HG03521 (cell line): ENCODE data around the gene TMEM62.
"Not testable (repeated sequence)": the region's sequence is repeated elsewhere in the genome, so short reads cannot be mapped to it uniquely, and the experiment has no call there.

Source experiments
- ATAC-seq: cut with Tn5 transposase; IDR thresholded peaks from one replicate; pipeline ENCODE4 v1.9.1; 2021; ENCODE audit warnings: mild to moderate bottlenecking, moderate library complexity; ENCODE audit not compliant: unreplicated experiment

The TMEM62 gene

DNA sequence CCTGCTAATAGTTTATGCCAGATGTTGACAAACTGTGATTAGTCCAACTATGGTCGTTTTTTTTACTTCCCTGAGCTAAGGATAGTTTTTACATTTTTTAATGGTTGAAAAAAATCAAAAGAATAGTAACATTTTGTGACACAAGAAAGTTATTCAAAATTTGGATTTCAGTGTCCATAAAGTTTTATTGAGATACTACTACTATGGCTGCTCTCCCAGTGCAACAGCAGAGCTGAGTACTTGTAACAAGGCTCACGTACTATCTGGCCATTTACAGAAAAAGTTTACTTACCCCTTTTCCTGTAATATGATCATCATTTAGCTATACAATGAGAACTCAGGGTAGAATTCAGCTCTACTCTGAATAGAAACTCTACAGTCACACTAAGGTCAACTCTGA is 11.5 kb upstream of the TMEM62 start:
- no peak for ATAC-seq

DNA sequence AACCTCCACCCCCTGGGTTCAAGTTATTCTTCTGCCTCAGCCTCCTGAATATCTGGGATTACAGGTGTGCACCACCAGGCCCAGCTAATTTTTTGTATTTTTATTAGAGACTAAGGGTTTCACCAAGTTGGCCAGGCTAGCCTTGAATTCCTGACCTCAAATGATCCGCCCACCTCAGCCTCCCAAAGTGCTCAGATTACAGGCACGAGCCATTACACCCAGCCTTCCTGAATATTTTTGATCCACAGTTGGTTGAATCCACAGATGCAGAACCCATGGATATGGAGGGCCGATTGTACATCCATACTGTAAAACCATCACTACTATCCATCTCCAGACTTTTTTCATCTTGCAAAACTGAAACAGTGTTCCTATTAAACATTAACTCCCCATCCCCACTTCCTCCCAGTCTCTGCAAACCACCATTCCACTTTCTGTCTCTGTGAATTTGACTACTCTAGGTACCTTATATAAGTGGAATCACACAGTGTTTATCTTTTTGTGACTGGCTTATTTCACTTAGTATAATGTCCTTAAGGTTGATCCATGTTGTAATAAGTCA is 8.2 kb upstream of the TMEM62 start:
- no peak for ATAC-seq

DNA sequence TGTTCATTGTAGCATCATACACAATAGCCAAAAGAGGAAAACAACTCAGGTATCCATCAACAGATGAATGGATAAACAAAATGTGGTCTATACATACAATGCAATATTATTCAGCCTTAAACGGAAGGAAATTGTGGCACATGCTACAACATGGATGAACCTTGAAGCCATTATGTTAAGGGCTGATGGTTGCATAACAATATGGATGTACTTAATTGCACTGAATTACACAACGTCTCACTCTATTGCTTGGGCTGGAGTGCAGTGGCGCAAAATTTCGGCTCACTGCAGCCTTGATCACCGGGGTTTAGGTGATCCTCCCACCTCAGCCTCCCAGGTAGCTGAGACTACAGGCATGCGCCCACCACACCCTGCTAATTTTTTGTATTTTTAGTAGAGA is 7.0 kb upstream of the TMEM62 start:
- ATAC-seq: no peak

DNA sequence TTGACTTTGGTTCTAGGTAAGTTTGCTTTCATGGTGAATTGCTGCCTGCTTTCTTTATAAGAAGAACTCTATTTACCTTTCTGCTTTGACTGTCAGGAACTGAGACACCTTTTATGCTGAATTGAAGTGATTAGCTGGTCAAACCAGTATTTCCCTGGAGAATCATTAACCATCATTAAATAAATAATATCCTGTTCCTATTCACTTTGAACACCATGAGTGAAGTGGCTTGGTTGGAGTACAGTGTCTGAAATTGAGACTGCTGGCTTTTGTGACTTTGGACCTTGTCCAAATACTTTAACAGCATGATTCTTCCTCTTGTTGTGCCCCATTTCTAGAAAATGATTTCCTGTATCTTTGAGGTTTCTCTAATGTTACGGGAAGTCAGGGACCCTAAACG is 5.6 kb upstream of the TMEM62 start:
- no peak for ATAC-seq

DNA sequence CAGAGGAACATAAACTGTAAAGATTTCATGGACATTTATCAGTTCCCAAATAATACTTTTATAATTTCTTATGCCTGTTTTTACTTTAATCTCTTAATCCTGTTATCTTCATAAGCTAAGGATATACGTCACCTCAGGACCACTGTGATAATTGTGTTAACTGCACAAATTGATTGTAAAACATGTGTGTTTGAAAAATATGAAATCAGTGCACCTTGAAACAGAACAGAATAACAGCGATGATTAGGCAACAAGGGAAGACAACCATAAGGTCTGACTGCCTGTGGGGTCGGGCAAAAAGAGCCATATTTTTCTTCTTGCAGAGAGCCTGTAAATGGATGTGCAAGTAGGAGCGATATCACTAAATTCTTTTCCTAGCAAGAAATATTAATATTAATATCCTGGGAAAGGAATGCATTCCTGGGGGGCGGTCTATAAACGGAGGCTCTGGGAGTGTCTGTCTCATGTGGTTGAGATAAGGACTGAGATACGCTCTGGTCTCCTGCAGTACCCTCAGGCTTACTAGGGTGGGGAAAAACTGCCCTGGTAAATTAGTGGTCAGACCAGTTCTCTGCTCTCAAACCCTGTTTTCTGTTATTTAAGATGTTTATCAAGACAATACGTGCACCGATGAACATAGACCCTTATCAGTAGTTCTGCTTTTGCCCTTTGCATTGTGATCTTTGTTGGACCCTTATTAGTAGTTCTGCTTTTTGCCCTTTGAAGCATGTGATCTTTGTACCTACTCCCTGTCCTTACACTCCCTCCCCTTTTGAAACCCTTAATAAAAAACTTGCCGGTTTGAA is 5.0 kb upstream of the TMEM62 start:
- not testable (repeated sequence) for ATAC-seq

DNA sequence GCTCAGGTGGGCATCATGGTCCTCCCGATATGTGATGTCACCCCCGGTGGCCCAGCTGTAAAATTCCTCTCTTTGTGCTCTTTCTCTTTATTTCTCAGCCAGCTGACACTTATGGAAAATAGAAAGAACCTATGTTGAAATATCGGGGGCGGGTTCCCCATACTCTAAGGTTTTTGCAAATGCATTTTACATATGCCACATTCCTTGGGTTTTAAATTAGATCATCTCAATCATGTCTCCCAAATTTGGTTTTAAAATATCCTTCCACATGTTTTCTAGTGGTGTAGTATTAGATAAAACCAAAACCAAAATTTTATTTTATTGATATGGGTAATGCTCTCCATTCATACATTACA is 4.4 kb upstream of the TMEM62 start:
- ATAC-seq: no peak

DNA sequence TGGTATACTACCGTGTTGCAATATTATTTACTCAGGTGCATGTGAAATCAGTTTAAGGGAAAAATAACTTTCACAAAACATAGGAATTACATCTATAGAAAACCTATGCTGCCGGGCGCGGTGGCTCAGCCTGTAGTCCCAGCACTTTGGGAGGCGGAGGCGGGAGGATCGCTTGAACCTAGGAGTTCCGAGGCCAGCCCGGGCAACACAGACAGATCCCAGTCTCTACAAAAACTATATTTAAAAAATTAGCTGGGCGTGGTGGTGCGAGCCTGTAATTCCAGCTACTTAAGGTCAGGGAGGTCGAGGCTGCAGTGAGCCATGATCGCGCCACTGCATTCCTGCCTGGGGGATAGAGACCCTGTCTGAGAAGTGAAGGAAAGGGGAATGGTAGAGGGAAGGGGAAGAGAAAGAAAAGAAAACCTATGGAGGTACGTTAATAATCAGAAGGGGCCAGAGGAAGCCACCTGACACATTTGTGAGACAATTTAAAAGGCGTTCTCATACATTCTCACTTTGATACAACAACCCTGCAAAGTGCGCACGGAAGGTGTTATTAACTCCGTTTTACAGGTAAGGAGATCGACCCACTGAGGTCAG is 456 bp upstream of the TMEM62 start:
- no peak for ATAC-seq

DNA sequence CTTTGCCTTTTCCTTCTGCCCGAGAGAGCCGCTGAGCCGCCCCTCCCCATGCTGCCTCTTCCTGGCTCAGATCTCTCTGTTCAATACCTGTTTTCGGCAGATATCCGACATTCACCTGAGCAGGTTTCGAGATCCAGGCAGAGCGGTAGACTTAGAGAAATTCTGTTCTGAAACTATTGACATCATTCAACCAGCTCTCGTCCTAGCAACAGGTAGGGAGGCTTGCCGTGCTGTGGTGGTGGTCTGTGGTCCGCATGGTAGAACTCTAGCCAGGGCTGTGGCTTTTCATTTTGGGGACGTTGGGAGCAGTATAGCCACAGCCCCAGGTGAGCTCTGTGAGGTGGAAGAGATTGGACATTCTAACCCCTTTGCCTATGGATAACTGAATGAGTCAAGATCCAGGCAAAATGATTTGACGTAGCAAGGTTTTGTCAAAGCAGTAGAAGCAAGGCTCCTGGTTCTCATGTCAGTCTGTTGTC is 810 bp downstream of the TMEM62 start:
- peak; percentile 6 for ATAC-seq

DNA sequence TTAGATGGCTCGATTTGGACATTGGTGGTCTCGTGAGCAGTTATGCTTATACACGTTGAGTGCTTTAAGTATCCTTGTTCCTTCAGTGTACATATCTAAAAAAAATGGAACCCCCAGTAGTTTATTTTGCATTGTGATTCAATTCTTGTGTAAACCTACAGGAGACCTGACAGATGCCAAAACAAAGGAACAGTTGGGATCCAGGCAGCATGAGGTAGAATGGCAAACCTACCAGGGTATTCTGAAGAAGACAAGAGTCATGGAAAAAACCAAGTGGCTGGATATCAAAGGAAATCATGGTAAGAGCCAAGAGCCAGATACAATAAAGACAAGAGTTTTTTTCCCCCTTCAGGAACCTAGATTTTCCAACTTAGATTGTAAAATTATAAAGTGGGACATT is 2.0 kb downstream of the TMEM62 start:
- ATAC-seq: no peak

DNA sequence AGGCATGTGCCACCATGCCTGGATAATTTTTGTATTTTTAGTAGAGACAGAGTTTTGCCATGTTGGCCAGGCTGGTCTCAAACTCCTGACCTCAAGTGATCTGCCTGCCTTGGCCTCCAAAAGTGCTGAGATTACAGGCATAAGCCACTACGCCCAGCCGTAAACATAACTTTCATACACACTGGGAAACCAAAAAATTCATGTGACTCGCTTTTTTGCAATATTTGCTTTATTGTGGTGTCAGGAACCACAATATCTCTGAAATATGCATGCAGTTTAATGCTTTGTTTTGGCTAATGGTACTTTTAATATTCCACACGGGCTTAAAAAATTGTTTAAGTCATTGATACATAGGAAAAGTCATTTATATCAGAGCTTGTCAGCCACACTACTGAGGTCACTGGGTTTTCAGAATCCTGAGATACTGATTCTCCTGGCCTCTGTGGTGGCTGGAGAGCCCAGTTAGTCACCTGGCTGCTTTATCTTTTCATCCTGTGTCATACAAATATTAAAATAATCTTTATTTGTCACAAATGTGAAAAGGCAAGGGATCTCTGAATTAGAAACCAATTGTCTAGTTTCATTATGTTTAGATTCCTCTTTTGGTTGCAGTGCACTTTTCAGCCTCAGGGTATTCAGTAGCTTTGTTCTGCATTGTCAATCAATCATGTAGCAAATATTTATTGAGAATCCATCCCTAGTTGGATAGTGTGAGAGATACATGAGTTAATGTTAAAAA is 10.0 kb downstream of the TMEM62 start:
- no peak for ATAC-seq

DNA sequence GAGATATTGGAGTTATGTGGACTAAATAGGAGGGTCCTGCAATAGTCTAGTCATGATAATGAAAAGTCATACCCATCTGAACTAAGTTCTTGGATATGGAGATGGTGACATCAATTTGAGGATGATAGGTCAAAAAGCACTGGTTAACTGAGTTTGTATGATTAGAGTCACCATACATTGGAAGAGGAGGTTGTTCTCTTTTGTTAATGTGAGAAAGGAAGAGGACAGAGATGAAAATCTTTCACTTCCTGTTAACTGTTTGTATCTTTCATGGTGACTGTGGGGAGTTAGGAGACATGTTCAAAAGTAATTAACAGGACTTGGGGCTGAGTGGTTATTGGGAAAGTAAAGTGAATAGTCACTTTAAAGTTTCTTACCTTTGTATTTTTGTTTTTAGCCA is 11.1 kb downstream of the TMEM62 start:
- ATAC-seq: no peak

DNA sequence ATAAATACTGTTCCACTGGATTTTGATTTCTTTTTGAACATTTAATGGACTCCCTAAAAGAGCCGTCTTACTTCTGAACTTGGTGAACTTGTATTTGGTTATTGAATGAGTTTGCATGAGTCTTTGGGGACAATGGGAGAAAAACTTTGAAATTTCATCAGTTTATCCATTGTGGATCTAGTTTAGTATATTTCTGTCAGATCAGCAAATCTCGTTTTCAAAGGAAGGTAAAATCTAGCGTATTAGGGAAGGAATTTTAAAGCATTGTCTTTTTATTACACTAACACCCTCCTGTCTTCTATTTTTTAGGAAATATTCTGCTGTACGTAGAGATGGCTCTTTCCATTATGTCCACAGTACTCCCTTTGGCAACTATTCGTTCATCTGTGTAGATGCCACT is 12.8 kb downstream of the TMEM62 start:
- no peak for ATAC-seq

DNA sequence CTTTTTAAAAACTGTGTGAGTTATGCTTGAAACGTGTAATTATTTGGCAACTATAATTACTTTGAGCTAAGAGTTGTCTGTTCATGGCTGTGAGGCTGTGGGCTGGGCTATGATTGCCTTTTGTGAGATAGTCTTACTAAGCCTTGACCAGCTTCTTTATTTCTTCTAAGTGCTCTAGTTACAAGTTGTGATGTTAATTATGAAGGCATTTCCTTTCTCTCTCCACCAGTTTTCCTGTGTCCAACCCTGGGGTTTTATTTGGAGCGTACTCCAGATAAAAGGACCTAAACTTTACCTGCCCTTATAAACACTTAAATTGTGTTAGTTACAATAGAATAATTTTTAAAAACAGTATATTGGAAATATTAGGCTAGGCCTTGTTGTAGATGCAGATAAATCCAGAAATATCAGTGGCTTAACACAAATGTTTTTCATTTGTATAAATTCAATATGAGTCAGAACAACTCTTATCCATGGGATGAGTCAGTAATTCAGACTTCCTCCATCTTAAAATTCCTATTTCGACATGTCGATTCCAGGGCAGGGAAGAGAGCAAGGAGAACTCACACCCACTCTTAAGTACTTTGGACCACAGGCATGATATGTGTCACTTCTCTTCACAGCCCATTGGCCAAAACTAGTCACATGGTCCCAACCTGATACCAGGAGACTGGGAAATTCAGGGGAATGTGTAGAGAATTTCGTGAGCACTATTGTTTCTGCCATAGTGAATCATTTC is 17.0 kb downstream of the TMEM62 start:
- no peak for ATAC-seq

DNA sequence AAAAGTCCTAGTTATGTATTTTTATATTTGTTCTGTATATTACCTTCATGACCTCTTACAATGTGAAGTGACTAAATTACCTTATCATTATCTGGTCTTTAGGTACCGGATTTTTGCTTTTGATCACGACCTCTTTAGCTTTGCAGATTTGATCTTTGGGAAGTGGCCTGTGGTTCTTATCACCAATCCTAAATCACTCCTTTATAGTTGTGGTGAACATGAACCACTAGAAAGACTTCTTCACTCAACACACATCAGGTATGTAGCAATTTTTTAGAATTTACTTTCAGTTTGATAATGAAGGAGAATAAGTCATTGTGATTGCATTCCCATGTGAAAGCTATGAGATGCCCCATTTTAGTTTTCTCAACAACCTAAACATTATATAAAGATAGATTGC is 18.3 kb downstream of the TMEM62 start:
- no peak for ATAC-seq

DNA sequence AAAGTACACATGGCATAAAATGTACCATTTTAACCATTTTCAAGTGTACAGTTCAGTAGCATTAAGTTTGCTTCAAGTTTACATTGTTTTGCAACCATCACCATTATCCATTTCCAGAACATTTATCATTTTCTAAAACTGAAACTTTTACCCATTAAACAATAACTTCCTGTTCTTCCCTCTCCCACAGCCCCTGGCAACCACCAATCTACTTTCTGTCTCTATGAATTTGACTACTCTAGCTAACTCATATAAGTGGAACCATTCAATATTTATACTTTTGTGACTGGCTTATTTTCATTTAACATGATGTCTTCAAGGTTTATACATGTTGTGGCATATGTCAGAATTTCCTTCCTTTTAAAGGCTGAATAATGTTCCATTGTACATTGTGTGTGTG is 19.9 kb downstream of the TMEM62 start:
- no peak for ATAC-seq

DNA sequence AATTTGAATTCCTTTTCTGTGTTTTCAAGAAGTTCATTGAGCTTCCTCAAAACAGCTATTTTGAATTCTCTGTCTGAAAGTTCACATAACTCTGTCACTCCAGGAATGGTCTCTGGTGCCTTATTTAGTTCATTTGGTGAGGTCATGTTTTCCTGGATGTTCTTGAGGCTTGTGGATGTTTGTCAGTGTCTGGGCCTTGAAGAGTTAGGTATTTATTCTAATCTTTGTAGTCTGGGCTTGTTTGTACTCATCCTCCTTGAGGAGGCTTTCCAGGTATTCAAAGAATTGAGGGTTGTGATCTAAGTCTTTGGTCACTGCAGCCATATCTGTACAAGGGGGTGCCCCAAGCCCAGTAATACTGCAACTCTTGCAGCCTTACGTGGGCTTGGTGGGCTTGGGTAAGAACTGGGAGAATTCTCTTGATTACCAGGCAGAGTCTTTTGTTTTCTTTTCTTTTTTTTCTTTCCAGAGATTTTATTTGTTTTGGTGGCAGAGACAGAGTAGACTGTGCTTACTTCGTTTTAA is 32.5 kb downstream of the TMEM62 start:
- no peak for ATAC-seq

DNA sequence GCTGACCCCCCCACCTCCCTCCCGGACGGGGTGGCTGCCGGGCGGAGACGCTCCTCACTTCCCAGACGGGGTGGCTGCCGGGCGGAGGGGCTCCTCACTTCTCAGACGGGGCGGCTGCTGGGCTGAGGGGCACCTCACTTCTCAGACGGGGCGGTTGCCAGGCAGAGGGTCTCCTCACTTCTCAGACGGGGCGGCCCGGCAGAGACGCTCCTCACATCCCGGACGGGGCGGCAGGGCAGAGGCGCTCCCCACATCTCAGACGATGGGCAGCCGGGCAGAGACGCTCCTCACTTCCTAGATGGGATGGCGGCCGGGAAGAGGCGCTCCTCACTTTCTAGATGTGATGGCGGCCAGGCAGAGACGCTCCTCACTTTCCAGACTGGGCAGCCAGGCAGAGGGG is 33.9 kb downstream of the TMEM62 start:
- ATAC-seq: not testable (repeated sequence)

DNA sequence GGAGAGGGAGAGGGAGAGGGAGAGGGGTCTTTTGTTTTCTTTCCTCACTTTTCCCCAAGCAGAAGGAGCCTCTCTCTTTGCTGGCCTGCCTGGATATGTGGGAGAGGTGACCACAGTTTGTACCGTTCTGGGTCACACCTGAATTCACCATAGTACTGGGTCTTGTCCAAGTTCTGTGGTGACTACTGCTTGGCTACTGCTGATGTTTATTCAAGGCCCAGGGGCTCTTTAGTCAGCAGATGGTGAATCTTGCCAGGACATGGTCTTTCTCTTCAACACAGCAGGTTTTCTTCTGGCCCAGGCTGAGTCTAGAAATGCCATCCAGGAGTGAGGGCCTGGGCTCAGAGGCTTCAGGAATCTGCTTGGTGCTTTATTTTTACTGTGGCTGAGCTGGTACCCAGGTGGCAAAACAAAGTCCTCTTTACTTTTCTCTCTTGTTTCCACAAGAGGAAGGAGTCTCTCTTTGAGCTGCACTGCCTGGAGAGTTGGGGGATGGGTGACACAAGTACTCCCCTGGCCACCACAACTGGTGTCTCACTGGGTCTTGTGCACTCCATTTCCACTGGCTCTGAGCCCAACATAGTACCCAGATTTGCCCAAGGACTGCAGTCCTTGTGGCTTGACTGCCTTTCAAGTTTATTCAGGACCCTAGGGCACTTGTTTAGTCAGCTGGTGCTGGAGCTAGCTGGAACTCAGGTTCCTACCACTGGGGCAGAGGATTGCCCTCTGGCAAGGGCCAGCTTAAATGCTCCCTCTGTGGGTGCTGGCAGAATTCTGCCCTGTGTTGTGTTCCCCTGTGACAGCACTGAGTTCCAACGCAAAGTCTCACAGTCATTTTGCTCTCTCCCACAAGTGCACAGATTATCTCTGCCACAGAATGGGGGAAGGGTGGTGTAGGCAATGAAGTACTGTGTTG is 35.1 kb downstream of the TMEM62 start:
- ATAC-seq: no peak

DNA sequence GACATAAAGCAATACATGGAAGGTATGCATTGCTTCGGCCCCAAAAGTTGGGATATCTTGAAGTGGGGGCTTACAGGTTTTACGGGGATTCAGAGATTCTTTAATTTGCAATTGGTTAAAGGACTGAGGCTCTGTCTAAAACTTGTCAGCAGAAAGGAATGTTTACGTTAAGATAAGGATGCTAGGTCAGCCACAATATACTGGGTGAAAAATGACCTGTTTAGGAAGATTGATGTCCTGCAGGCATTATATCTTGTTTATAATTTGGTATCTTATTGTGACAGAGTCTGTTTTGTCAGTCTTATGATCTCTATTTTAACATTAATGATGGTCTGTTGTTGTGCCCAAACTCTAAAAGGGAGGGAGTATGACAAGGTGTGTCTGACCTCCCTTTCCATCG is 36.5 kb downstream of the TMEM62 start:
- ATAC-seq: no peak
